ENCODE measurements around the gene PLEK. TPM values are rescaled to one million over a fixed set of nuclear protein-coding genes. Genes with fewer than 3 reads are reported as not detected.

The PLEK gene
- polyA plus RNA-seq, 2 of the 4 experiments (the other 2 are of a cell fraction), result 0.04 TPM; not detected in 1

GRCh38 chr2:68351997-68352396 lies 13.1 kb upstream of the PLEK start (continued):
- no peak for TF ChIP-seq HMGXB4 (CRISPR knock-in tag; IDR thresholded peaks at IDR 0.05; ENCODE audit: borderline replicate concordance)
- no peak for TF ChIP-seq HDAC2 (IDR thresholded peaks at IDR 0.05)
- no peak for TF ChIP-seq RFX5 (IDR thresholded peaks at IDR 0.05)
- TF ChIP-seq REST (IDR thresholded peaks at IDR 0.05), result no peak
- no peak for TF ChIP-seq PHF8 (IDR thresholded peaks at IDR 0.05; ENCODE audit: borderline replicate concordance, low read depth)

GRCh38 chr2:68352651-68353391 lies 12.3 kb upstream of the PLEK start:
- ATAC-seq (no peak), FAIRE-seq (no peak), DNase-seq (ENCODE audit: low read depth in 1 of 2, low spot score in 1 of 2) (no peak)
- Histone ChIP-seq H3K27ac (no peak overlapping the region), H3K4me3 (no peak overlapping the region), H3K9me3 (no peaks in the 10 kb centered on the region), H3K4me2 (no peak overlapping the region), H3K4me1 (no peaks in the 10 kb centered on the region)
- TF ChIP-seq JUN (IDR thresholded peaks at IDR 0.05), result no peak
- TF ChIP-seq MAFK (IDR thresholded peaks at IDR 0.05; ENCODE audit: partially characterized antibody), result peak; percentile 82
- TF ChIP-seq FOSL2 (IDR thresholded peaks at IDR 0.05), result no peak
- 0 out of 2 replicates have a peak, but pooled peaks have one; percentile 12 for TF ChIP-seq FOSL2 (CRISPR knock-in tag; IDR thresholded peaks at IDR 0.05)
- TF ChIP-seq HDAC2 (IDR thresholded peaks at IDR 0.05), result no peak
- TF ChIP-seq POLR2AphosphoS2 (conservative IDR thresholded peaks at IDR 0.05; ENCODE audit: low read length), result no peak
- WGBS (ENCODE audit: missing lambda C conversion rate), result 22% methylated on average over 2 of the region's 2 CpGs
- POLR2A ChIA-PET, result no interaction called here
- CTCF ChIA-PET, result interaction anchor here (0.6 kb wide), 1 partner anchor 92 kb away, joined by 4 read pairs; no protein-coding TSS in a partner anchor

GRCh38 chr2:68356599-68357239 lies 8.4 kb upstream of the PLEK start:
- Histone ChIP-seq H3K4me3 (no peak overlapping the region), H3K27ac (no peak overlapping the region), H3K4me2 (no peak overlapping the region), H3K9me3 (no peaks in the 10 kb centered on the region), H3K4me1 (no peaks in the 10 kb centered on the region)
- FAIRE-seq (no peak), DNase-seq (ENCODE audit: low read depth in 1 of 2, low spot score in 1 of 2) (no peak), ATAC-seq (no peak; a peak in 2 of 6 replicates)
- POLR2A ChIA-PET, result no interaction called here
- CTCF ChIA-PET, result interaction anchor here (0.8 to 2.5 kb wide), 6 partner anchors 9 to 84 kb away, joined by 3 to 21 read pairs (median 4); partner anchors contain the start of gene CNRIP1
- whole genome bisulfite sequencing (ENCODE audit: missing lambda C conversion rate), result 63% methylated on average over 4 of the region's 4 CpGs
- TF ChIP-seq EHF (CRISPR knock-in tag; IDR thresholded peaks at IDR 0.05) (no peak), HMGXB4 (CRISPR knock-in tag; IDR thresholded peaks at IDR 0.05; ENCODE audit: borderline replicate concordance) (no peak), FOXS1 (CRISPR knock-in tag; IDR thresholded peaks at IDR 0.05) (no peak), RAD21 (conservative IDR thresholded peaks at IDR 0.05 in 1 of 2, IDR thresholded peaks at IDR 0.05 in 1 of 2) (no peak), KDM1A (IDR thresholded peaks at IDR 0.05; ENCODE audit: low read depth) (no peak), MAZ (IDR thresholded peaks at IDR 0.05; ENCODE audit: borderline replicate concordance, low read depth, low read length) (no peak), JUN (IDR thresholded peaks at IDR 0.05) (no peak), BHLHE40 (IDR thresholded peaks at IDR 0.05; ENCODE audit: low read depth, low read length) (no peak), FOSB (CRISPR knock-in tag; IDR thresholded peaks at IDR 0.05) (no peak), ATOH8 (CRISPR knock-in tag; IDR thresholded peaks at IDR 0.05; ENCODE audit: low read depth) (no peak), TFCP2L1 (CRISPR knock-in tag; IDR thresholded peaks at IDR 0.05) (no peak), SMC3 (IDR thresholded peaks at IDR 0.05) (no peak), HOXB13 (CRISPR knock-in tag; IDR thresholded peaks at IDR 0.05; ENCODE audit: low read depth) (no peak), NR3C1 (IDR thresholded peaks at IDR 0.05) (no peak), ZC3H11A (IDR thresholded peaks at IDR 0.05) (no peak), CHD2 (IDR thresholded peaks at IDR 0.05; ENCODE audit: low read length, partially characterized antibody) (no peak)

Data from A549 (cell line).